Measurements from ENCODE around the gene TIAM2. TPM values are rescaled to one million over a fixed set of nuclear protein-coding genes. Genes with fewer than 3 reads are reported as not detected.

TIAM2 gene
- total and polyA plus RNA-seq, 7 experiments from 2014 or later = 0.66 to 11.6 (median 6.0) TPM

DNA sequence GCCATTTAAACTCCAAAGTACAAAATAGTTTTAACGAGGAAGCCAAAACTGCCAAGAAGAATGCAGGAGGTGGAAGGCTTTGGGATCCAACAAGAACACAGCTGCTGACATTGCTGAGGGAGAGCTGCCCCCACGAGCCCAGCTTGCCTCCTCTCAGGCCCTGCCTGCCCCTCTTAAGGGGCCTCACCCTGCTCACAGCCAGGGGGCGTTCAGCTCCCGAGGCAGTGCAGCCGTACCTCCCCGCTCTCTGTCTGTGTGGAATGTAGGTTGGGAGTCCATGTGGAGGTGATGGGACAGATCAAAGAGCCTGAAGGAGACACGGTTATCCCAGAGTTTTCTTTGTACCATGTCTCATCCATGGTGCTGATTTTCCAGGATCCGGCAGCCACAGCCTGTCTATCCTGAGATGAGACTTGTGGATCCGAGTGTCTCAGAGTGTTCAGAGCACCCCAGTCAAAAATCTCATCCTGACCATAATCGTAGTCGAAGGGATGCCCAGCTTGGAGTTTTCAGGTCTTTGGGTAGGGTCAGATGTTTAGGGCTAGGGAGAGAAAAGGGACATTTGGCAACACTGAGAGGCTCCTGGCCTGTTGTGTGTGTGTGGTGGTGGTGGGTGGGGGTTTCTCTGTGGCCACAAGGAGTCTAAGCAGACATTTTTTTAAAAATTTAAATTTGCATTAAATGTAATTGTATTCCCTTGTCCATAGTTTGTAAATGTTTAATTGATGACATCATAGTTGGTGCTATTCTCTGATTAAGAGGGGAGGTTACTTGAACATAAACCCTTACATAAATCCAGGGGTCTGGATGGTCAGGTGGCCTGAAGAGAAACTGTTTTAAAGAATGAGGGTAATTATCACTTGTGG, 157.3 kb downstream of the TIAM2 start:
- Histone ChIP-seq H3K27ac (ENCODE audit: low read depth, low read length) (no peak overlapping the region), H3K4me3 (ENCODE audit: low read length) (no peak overlapping the region), H3K4me1 (ENCODE audit: control insufficient read depth in 2 of 2, insufficient read depth in 2 of 2, low read length in 2 of 2) (peaks cover 5 to 12% of the 10 kb centered on the region in 2 donors), H3K9me3 (ENCODE audit: control insufficient read depth in 2 of 3, low read length in 3 of 3) (no peaks in the 10 kb centered on the region), H3K36me3 (ENCODE audit: control insufficient read depth in 2 of 3, insufficient read depth in 3 of 3, low read length in 3 of 3) (no peaks in the 10 kb centered on the region), H3K27me3 (ENCODE audit: control insufficient read depth in 2 of 2, insufficient read depth in 2 of 2, low read length in 2 of 2) (no peaks in the 10 kb centered on the region)
- Mint-ChIP-seq H3K4me3 (peak overlapping the region in 1 of 10 donors; percentile 77), H3K27ac (no peak overlapping the region), H3K27me3 (peaks cover 0 to 8% (median 4%) of the 10 kb centered on the region in 5 donors), H3K36me3 (peaks cover 0 to 11% (median 0%) of the 10 kb centered on the region in 5 donors), H3K4me1 (peaks cover 0 to 73% (median 14%) of the 10 kb centered on the region in 7 donors), H3K9me3 (peaks cover 0 to 2% (median 0%) of the 10 kb centered on the region in 11 donors)
- no peak for DNase-seq
- POLR2A ChIA-PET = no interaction called here
- CTCF ChIA-PET = no interaction called here
- intact Hi-C loops (cut with micrococcal nuclease) = loop anchor here in 1 of 2 donors (1.0 to 10.0 kb wide), 4 partner anchors 9 to 908 kb away; partner anchors contain the start of gene SCAF8
- no peak for ATAC-seq

DNA sequence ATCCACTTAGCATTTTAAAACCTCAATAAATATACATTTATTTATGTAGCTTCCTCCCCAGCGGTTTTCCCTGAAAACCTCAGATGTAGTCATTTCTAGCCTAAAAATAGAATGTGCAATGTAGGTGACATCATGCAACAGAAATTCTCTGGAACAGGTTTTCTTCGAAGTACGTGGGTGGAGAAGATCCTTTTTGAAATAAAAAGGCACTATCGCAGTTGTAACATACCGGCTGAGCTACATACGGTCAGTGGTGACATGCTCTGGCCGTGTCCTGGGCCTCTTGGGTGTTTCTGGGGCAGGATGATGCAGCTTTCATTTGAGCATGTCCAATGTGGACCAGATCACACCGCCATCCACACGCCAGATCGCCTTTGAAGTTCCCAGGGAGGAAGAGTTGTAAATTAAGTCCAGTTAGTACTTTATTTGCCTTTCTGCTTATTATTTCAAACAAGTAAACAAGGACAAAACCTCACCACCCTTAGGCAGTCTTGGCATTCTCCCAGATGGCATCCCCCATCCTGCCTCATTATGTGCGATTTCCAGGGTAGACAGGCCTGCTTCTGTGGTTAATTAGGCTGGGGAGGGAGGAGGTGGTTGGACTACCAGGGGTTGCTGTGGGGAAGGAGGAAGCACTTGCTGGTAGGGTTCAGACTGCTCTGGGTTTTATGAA, 159.2 kb downstream of the TIAM2 start:
- Histone ChIP-seq H3K9me3 (ENCODE audit: control insufficient read depth in 2 of 3, low read length in 3 of 3) (no peaks in the 10 kb centered on the region), H3K27ac (ENCODE audit: low read depth, low read length) (no peak overlapping the region), H3K4me1 (ENCODE audit: control insufficient read depth in 2 of 2, insufficient read depth in 2 of 2, low read length in 2 of 2) (peaks cover 5 to 12% of the 10 kb centered on the region in 2 donors), H3K27me3 (ENCODE audit: control insufficient read depth in 2 of 2, insufficient read depth in 2 of 2, low read length in 2 of 2) (no peaks in the 10 kb centered on the region), H3K36me3 (ENCODE audit: control insufficient read depth in 2 of 3, insufficient read depth in 3 of 3, low read length in 3 of 3) (no peaks in the 10 kb centered on the region), H3K4me3 (ENCODE audit: low read length) (no peak overlapping the region)
- POLR2A ChIA-PET = no interaction called here
- DNase-seq (peak in 1 of 9 donors; percentile 56), ATAC-seq (no peak)
- H3K27me3 Mint-ChIP-seq = peaks cover 0 to 8% (median 4%) of the 10 kb centered on the region in 5 donors
- H3K4me3 Mint-ChIP-seq = peak overlapping the region in 1 of 10 donors; percentile 63
- intact Hi-C loops (cut with micrococcal nuclease) = loop anchor here in 1 of 2 donors (1.0 to 10.0 kb wide), 4 partner anchors 17 to 909 kb away; partner anchors contain the start of gene SCAF8
- peaks cover 0 to 2% (median 0%) of the 10 kb centered on the region in 11 donors for H3K9me3 Mint-ChIP-seq
- peaks cover 0 to 72% (median 14%) of the 10 kb centered on the region in 7 donors for H3K4me1 Mint-ChIP-seq
- CTCF ChIA-PET = interaction anchor here (0.6 kb wide), 1 partner anchor 357 kb away, joined by 3 read pairs; no protein-coding TSS in a partner anchor
- peak overlapping the region in 1 of 9 donors; percentile 95 for H3K27ac Mint-ChIP-seq
- H3K36me3 Mint-ChIP-seq = peaks cover 0 to 6% (median 0%) of the 10 kb centered on the region in 5 donors

DNA sequence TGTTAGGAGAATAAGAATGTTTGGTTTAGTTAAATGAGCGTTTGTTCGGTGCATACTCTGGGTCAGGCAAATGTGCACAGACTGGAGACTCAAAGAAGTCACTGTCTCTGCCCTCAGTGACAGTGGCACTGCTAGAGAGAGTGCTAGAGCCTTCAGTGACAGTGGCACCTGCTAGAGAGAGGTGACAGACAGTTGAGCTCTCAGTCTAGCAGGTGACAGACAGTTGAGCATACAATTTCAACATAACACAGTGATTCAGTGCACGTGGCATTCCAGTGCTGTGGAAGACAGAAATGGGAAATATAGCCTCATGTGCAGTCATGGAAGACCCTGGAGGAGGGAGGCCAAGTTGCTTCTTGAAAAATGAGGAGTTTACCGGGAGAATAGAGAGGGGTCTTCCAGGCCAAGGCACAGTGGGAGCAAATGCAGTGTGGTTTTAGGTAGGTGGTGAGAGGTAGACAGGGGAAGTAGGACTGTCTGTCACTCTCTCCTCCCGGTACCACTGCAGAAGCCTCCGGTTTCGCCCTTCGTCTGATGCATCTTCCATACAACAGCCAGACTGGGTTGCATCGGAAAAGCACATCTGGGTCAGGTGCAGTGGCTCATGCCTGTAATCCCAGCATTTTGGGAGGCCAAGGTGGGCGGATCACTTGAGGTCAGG, 160.8 kb downstream of the TIAM2 start:
- peaks cover 0 to 15% (median 0%) of the 10 kb centered on the region in 5 donors for H3K36me3 Mint-ChIP-seq
- Histone ChIP-seq H3K27ac (ENCODE audit: low read depth, low read length) (no peak overlapping the region), H3K36me3 (ENCODE audit: control insufficient read depth in 2 of 3, insufficient read depth in 3 of 3, low read length in 3 of 3) (no peaks in the 10 kb centered on the region), H3K4me1 (ENCODE audit: control insufficient read depth in 2 of 2, insufficient read depth in 2 of 2, low read length in 2 of 2) (peaks cover 5 to 12% of the 10 kb centered on the region in 2 donors), H3K4me3 (ENCODE audit: low read length) (no peak overlapping the region), H3K27me3 (ENCODE audit: control insufficient read depth in 2 of 2, insufficient read depth in 2 of 2, low read length in 2 of 2) (no peaks in the 10 kb centered on the region), H3K9me3 (ENCODE audit: control insufficient read depth in 2 of 3, low read length in 3 of 3) (no peaks in the 10 kb centered on the region)
- peak overlapping the region in 1 of 10 donors; percentile 18 for H3K4me3 Mint-ChIP-seq
- H3K9me3 Mint-ChIP-seq = peaks cover 0 to 11% (median 0%) of the 10 kb centered on the region in 11 donors
- CTCF ChIA-PET = no interaction called here
- H3K27me3 Mint-ChIP-seq = peaks cover 0 to 8% (median 4%) of the 10 kb centered on the region in 5 donors
- POLR2A ChIA-PET = no interaction called here
- DNase-seq (no peak), ATAC-seq (no peak)
- peaks cover 0 to 66% (median 12%) of the 10 kb centered on the region in 7 donors for H3K4me1 Mint-ChIP-seq
- intact Hi-C loops (cut with micrococcal nuclease) = loop anchor here in 1 of 2 donors (10.0 kb wide), 1 partner anchor 911 kb away; no protein-coding TSS in a partner anchor
- peak overlapping the region in 1 of 9 donors; percentile 44 for H3K27ac Mint-ChIP-seq

DNA sequence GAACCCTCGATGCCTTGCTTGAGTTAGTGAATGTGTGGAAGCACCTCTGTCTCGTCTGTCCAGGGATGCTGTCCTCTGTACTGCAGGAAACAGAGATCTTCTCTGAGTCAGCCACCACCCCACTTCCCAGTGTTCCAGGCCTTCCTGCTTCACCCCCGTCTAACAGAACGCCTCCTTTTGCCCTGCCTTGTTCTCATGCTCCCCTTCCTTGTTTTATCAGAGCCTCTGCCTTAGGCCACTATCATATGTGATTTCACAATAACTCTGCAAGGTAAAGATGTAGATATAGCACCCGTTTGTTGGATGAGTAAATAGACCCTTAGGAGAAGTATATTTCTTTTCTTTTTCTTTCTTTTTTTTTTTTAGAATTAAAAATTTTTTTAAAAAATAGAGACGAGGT, 162.0 kb downstream of the TIAM2 start:
- CTCF ChIA-PET = no interaction called here
- no peaks in the 10 kb centered on the region for H3K9me3 ChIP-seq (ENCODE audit: control insufficient read depth in 2 of 3, low read length in 3 of 3)
- POLR2A ChIA-PET = no interaction called here
- Mint-ChIP-seq H3K9me3 (peaks cover 0 to 18% (median 0%) of the 10 kb centered on the region in 11 donors), H3K27me3 (peaks cover 0 to 8% (median 4%) of the 10 kb centered on the region in 5 donors), H3K4me3 (no peak overlapping the region), H3K36me3 (peaks cover 0 to 21% (median 0%) of the 10 kb centered on the region in 5 donors), H3K4me1 (peaks cover 0 to 64% (median 12%) of the 10 kb centered on the region in 7 donors), H3K27ac (peak overlapping the region in 2 of 9 donors; percentile 9 to 19)
- no peaks in the 10 kb centered on the region for H3K36me3 ChIP-seq (ENCODE audit: control insufficient read depth in 2 of 3, insufficient read depth in 3 of 3, low read length in 3 of 3)
- H3K4me1 ChIP-seq (ENCODE audit: control insufficient read depth in 2 of 2, insufficient read depth in 2 of 2, low read length in 2 of 2) = peaks cover 5 to 12% of the 10 kb centered on the region in 2 donors
- no peak overlapping the region for H3K4me3 ChIP-seq (ENCODE audit: low read length)
- H3K27ac ChIP-seq (ENCODE audit: low read depth, low read length) = no peak overlapping the region
- no peak for ATAC-seq
- intact Hi-C loops (cut with micrococcal nuclease) = loop anchor here in 1 of 2 donors (10.0 kb wide), 1 partner anchor 912 kb away; no protein-coding TSS in a partner anchor
- H3K27me3 ChIP-seq (ENCODE audit: control insufficient read depth in 2 of 2, insufficient read depth in 2 of 2, low read length in 2 of 2) = no peaks in the 10 kb centered on the region
- no peak for DNase-seq

DNA sequence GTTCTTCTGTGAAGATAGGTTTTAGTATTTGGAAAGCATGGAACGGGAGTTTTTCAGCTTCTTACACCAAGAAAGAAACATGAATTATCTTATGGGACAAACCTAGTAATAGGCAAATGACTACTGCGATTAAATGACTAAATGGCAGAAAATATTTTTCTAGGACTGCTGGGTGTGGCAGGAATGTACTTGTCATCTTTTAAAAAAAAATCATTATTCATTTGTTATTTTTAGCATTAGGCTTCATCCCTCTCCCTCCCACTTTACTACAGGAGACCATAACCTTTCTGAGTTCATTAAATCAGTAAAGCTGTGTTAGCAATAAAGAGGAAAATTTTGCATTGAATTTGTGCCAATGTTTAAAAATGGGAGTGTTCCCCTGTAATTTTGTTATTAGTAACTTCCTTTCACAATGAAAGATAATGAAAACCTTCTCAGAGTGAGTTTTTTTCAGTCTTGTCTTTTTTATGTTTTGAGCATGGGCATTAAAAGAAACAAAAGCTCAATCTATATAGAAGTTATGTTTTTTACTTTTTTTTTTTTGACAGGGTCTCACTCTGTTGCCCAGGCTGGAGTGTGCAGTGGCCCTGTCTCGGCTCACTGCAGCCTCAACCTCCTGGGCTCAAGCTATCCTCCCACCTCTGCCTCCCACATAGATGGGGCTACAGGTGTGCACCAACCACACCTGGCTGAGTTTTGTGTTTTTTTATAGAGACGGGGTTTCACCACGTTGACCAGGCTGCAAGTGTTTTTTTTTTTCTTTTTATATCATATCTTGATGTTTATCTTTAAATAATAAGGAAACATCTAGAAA, 163.1 kb downstream of the TIAM2 start:
- H3K27me3 Mint-ChIP-seq = peaks cover 0 to 8% (median 4%) of the 10 kb centered on the region in 5 donors
- peaks cover 0 to 24% (median 0%) of the 10 kb centered on the region in 5 donors for H3K36me3 Mint-ChIP-seq
- Histone ChIP-seq H3K9me3 (ENCODE audit: control insufficient read depth in 2 of 3, low read length in 3 of 3) (no peaks in the 10 kb centered on the region), H3K36me3 (ENCODE audit: control insufficient read depth in 2 of 3, insufficient read depth in 3 of 3, low read length in 3 of 3) (no peaks in the 10 kb centered on the region), H3K4me3 (ENCODE audit: low read length) (no peak overlapping the region), H3K4me1 (ENCODE audit: control insufficient read depth in 2 of 2, insufficient read depth in 2 of 2, low read length in 2 of 2) (peaks cover 5 to 12% of the 10 kb centered on the region in 2 donors), H3K27me3 (ENCODE audit: control insufficient read depth in 2 of 2, insufficient read depth in 2 of 2, low read length in 2 of 2) (no peaks in the 10 kb centered on the region), H3K27ac (ENCODE audit: low read depth, low read length) (no peak overlapping the region)
- H3K27ac Mint-ChIP-seq = no peak overlapping the region
- ATAC-seq = no peak
- no peak for DNase-seq
- intact Hi-C loops (cut with micrococcal nuclease) = loop anchor here in 1 of 2 donors (10.0 kb wide), 1 partner anchor 913 kb away; no protein-coding TSS in a partner anchor
- peaks cover 0 to 63% (median 12%) of the 10 kb centered on the region in 7 donors for H3K4me1 Mint-ChIP-seq
- H3K9me3 Mint-ChIP-seq = peaks cover 0 to 20% (median 0%) of the 10 kb centered on the region in 11 donors
- ChIA-PET POLR2A (no interaction called here), CTCF (interaction anchor here (0.7 kb wide), 1 partner anchor 1231 kb away, joined by 3 read pairs; no protein-coding TSS in a partner anchor)
- H3K4me3 Mint-ChIP-seq = no peak overlapping the region
